ENCODE data around the gene CMIP.

Gene CMIP

GRCh38 chr16:81595629-81596292, 151.2 kb downstream of the CMIP start:
- Histone ChIP-seq H3K27me3 (no peaks in the 10 kb centered on the region), H3K9me3 (no peaks in the 10 kb centered on the region), H3K4me1 (peaks cover 0 to 7% (median 4%) of the 10 kb centered on the region in 4 donors), H3K4me3 (no peak overlapping the region), H3K36me3 (no peaks in the 10 kb centered on the region), H3K27ac (no peak overlapping the region)
- DNase-seq, result no peak
- TF ChIP-seq CTCF (IDR thresholded peaks at IDR 0.05), result no peak
- intact Hi-C loops (cut with DNase I; ENCODE audit: low total_unique reads), result no loop called here

- no peaks in the 10 kb centered on the region for H3K27me3 ChIP-seq
- H3K9me3 ChIP-seq, result no peaks in the 10 kb centered on the region
- no peak overlapping the region for H3K4me3 ChIP-seq
- no peaks in the 10 kb centered on the region for H3K36me3 ChIP-seq
- no peak overlapping the region for H3K27ac ChIP-seq
- peaks cover 0 to 21% (median 18%) of the 10 kb centered on the region in 4 donors for H3K4me1 ChIP-seq
- TF ChIP-seq CTCF (IDR thresholded peaks at IDR 0.05), result no peak
- no peak for DNase-seq
- intact Hi-C loops (cut with DNase I; ENCODE audit: low total_unique reads), result no loop called here
Measured at GRCh38 chr16:81597079-81597658, 152.6 kb downstream of the CMIP start.

- no peaks in the 10 kb centered on the region for H3K36me3 ChIP-seq
- no peak overlapping the region for H3K4me3 ChIP-seq
- intact Hi-C loops (cut with DNase I; ENCODE audit: low total_unique reads), result no loop called here
Measured at GRCh38 chr16:81598083-81598482, 153.5 kb downstream of the CMIP start.

GRCh38 chr16:81599034-81599744, 154.6 kb downstream of the CMIP start:
- H3K36me3 ChIP-seq, result no peaks in the 10 kb centered on the region
- no peak for DNase-seq
- TF ChIP-seq CTCF (IDR thresholded peaks at IDR 0.05), result no peak
- intact Hi-C loops (cut with DNase I; ENCODE audit: low total_unique reads), result no loop called here
- H3K4me3 ChIP-seq, result no peak overlapping the region
- H3K27ac ChIP-seq, result no peak overlapping the region
- H3K27me3 ChIP-seq, result no peaks in the 10 kb centered on the region
- no peaks in the 10 kb centered on the region for H3K9me3 ChIP-seq
- peaks cover 0 to 30% (median 26%) of the 10 kb centered on the region in 4 donors for H3K4me1 ChIP-seq

More at GRCh38 chr16:81598083-81598482, 153.5 kb downstream of the CMIP start:
- no peaks in the 10 kb centered on the region for H3K9me3 ChIP-seq
- H3K27me3 ChIP-seq, result no peaks in the 10 kb centered on the region
- no peak overlapping the region for H3K27ac ChIP-seq
- TF ChIP-seq CTCF (IDR thresholded peaks at IDR 0.05), result no peak
- no peak for DNase-seq
- peaks cover 0 to 30% (median 26%) of the 10 kb centered on the region in 4 donors for H3K4me1 ChIP-seq

- no peak for TF ChIP-seq CTCF (IDR thresholded peaks at IDR 0.05)
- Histone ChIP-seq H3K36me3 (no peaks in the 10 kb centered on the region), H3K4me1 (peaks cover 0 to 30% (median 26%) of the 10 kb centered on the region in 4 donors), H3K9me3 (no peaks in the 10 kb centered on the region), H3K4me3 (no peak overlapping the region), H3K27ac (peak overlapping the region in 1 of 2 donors; percentile 57), H3K27me3 (peaks cover 0 to 3% of the 10 kb centered on the region in 2 donors)
- no peak for DNase-seq
- intact Hi-C loops (cut with DNase I; ENCODE audit: low total_unique reads), result loop anchor here (10.0 kb wide), 1 partner anchor 155 kb away; the partner anchor contains the start of gene CMIP
Measured at GRCh38 chr16:81600275-81600674, 155.7 kb downstream of the CMIP start.
